PFSK-1 (cell line): Measurements from ENCODE around the gene EMC8.

Source experiments
- FOXP2 ChIP-seq: optimal IDR thresholded peaks from 2 replicates; pipeline ENCODE3; 2011; ENCODE audit warnings: borderline replicate concordance, control low read depth, inconsistent platforms; ENCODE audit not compliant: insufficient read depth; ENCODE audit errors: extremely low read length, extremely low read depth
- POLR2AphosphoS5 ChIP-seq: IDR thresholded peaks from 2 replicates; pipeline ENCODE4 v1.6.1; 2012; ENCODE audit warnings: low read depth, mild to moderate bottlenecking, control low read depth, low read length, moderate library complexity
- SIN3A ChIP-seq: IDR thresholded peaks from 2 replicates; pipeline ENCODE4 v1.6.1; 2012; ENCODE audit warnings: mild to moderate bottlenecking, low read length, moderate library complexity, borderline replicate concordance; ENCODE audit not compliant: insufficient read depth
- TAF1 ChIP-seq: IDR thresholded peaks from 2 replicates; pipeline ENCODE4 v1.6.1; 2012; ENCODE audit warnings: low read length, control low read depth, borderline replicate concordance; ENCODE audit not compliant: insufficient read depth
- TF ChIP-seq, protein P1 (sequence below), 2 experiments: IDR thresholded peaks; 2 replicates each; pipeline versions ENCODE4 v1.6.1 to v1.8.0; 2011 to 2012; ENCODE audit warnings: low read depth in 2 of 2, low read length in 2 of 2, control low read depth in 1 of 2, inconsistent platforms in 1 of 2, mild to moderate bottlenecking in 1 of 2, moderate library complexity in 1 of 2; ENCODE audit not compliant: insufficient read depth in 1 of 2

Gene EMC8

DNA sequence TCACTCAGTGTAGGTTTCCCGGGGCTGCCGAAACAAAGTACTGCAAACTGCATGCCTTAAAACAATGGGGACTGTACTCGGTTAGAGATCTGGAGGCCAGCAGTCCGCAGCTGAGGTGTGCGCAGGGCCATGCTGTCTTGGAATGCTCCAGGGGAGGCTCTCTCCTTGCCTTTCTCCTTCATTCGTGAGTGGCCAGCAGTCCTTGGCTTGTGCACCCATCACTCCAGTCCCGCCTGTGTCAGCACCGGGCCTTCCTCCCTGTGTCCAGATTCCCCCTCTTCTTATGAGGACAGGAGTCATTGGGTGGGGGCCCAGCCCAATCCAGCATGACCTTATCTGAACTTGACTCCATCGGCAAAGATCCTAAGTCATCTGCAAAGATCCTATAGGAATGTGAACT, 43.5 kb upstream of the EMC8 start:
- TF ChIP-seq, protein P1, sequence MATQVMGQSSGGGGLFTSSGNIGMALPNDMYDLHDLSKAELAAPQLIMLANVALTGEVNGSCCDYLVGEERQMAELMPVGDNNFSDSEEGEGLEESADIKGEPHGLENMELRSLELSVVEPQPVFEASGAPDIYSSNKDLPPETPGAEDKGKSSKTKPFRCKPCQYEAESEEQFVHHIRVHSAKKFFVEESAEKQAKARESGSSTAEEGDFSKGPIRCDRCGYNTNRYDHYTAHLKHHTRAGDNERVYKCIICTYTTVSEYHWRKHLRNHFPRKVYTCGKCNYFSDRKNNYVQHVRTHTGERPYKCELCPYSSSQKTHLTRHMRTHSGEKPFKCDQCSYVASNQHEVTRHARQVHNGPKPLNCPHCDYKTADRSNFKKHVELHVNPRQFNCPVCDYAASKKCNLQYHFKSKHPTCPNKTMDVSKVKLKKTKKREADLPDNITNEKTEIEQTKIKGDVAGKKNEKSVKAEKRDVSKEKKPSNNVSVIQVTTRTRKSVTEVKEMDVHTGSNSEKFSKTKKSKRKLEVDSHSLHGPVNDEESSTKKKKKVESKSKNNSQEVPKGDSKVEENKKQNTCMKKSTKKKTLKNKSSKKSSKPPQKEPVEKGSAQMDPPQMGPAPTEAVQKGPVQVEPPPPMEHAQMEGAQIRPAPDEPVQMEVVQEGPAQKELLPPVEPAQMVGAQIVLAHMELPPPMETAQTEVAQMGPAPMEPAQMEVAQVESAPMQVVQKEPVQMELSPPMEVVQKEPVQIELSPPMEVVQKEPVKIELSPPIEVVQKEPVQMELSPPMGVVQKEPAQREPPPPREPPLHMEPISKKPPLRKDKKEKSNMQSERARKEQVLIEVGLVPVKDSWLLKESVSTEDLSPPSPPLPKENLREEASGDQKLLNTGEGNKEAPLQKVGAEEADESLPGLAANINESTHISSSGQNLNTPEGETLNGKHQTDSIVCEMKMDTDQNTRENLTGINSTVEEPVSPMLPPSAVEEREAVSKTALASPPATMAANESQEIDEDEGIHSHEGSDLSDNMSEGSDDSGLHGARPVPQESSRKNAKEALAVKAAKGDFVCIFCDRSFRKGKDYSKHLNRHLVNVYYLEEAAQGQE (IDR thresholded peaks at IDR 0.05; ENCODE audit: insufficient read depth in 1 of 2, low read depth in 2 of 2, low read length in 2 of 2), result no peak
- TF ChIP-seq POLR2AphosphoS5, result no peak
- TF ChIP-seq TAF1, result no peak
- TF ChIP-seq SIN3A, result no peak
- no peak for TF ChIP-seq FOXP2

GRCh38 chr16:85842435-85842834, 43.1 kb upstream of the EMC8 start:
- no peak for TF ChIP-seq SIN3A
- no peak for TF ChIP-seq POLR2AphosphoS5

DNA sequence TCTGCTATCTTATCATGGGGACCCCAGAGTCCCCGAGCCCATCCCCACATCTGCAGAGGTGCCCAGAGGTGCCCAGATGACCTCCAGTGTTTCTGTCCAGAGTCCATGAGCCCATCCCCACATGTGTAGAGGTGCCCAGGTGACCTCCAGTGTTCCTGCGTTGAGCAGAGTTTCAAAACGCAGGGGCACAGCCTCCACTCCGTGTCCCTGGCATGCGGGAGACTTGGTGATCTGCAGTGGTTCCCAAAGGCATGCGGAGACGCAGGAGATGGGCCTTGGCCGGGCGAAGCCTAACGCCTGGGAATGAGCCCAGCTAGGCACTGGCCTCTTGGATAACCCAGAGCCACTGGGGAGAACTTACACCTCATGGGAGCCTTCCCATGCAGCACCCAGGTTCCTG, 41.5 kb upstream of the EMC8 start:
- TF ChIP-seq TAF1, result no peak
- TF ChIP-seq FOXP2, result no peak
- TF ChIP-seq SIN3A, result no peak
- TF ChIP-seq, protein P1 (IDR thresholded peaks at IDR 0.05; ENCODE audit: insufficient read depth in 1 of 2, low read depth in 2 of 2, low read length in 2 of 2), result no peak
- no peak for TF ChIP-seq POLR2AphosphoS5

DNA sequence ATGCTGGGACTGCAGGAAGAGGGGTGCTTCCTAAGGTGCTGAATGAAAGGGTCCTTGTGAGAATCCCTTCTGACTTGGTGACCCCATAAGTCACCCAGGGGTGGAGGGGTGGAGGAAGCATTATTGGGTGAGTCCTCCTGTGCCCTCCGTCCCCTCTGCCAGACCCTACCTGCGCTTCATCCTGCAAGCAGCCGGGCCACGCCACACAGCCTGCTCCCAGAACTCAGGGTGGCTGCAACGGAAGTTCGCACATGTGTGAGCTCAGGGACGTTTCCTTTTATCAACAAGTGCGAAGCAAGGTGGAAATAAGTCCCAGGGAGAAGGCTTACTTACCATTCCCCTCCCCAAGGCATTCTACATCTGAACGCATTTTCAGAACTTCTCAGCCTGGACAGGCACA, 41.1 kb upstream of the EMC8 start:
- TF ChIP-seq TAF1 (no peak), SIN3A (no peak), POLR2AphosphoS5 (no peak), FOXP2 (no peak)
- TF ChIP-seq, protein P1 (IDR thresholded peaks at IDR 0.05; ENCODE audit: insufficient read depth in 1 of 2, low read depth in 2 of 2, low read length in 2 of 2), result no peak

DNA sequence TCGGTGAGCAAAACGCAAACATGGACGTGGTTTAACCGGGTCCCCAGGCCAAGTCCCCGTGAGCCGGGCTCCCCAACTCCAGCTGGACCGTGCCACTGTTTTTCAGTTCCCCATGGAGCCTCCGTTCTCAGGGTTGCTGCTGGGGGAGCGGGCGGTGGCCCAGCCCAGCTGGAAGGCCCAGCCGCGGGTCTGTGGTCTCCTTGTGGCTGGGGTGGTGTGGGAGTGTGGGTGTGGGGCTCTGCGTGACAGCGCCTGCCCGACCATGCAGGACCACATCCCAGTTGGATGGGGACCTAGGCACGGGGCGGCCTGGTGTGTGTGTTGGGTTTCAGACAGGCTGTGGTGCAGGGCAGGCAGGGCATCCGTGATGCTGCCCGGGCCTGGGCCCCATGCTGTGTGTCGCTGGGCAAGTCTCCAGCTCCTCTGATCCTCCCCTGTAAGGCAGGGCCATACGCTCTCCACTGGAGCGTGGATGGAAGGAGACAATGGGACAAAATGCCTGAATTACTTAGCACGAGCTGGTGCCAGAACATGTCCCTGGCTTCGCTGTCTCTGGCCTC, 40.4 kb upstream of the EMC8 start:
- TF ChIP-seq TAF1 (no peak), SIN3A (no peak), POLR2AphosphoS5 (no peak), FOXP2 (no peak)
- TF ChIP-seq, protein P1 (IDR thresholded peaks at IDR 0.05; ENCODE audit: insufficient read depth in 1 of 2, low read depth in 2 of 2, low read length in 2 of 2), result no peak
